Measurements from ENCODE around the gene SLC4A7.

The SLC4A7 gene

DNA sequence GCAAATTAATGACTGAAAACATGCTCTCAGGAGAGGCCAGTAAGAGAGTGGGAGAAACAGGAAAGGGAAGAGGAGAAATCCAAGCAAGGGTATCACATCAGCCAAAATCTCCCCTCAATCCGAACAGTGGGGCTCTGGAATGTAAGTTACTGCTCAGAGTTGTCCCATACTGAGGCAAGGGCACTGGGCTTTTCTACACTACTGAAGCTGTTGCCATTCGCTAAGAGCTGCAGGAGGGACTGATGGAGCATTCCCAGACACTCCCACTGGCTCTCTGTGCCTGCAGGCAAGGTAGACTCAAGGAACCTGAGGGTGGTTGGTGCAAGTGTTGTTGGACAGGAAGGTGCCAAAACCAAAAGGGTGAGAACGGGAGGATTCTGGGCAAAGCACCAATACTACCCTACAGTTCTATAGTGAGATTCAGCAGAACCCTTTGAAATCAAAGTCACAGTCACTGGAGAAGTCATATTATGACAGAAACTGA, 161.1 kb downstream of the SLC4A7 start:
- no peak for DNase-seq (ENCODE audit: low spot score)

Measured in cerebellar cortex (tissue), 1 donor.